Measurements from ENCODE around the gene PIP4K2A. TPM values are rescaled to one million over a fixed set of nuclear protein-coding genes. Genes with fewer than 3 reads are reported as not detected.

Gene PIP4K2A
- polyA plus RNA-seq, 4 donors: 22.4 to 30.0 (median 26.6) TPM

GRCh38 chr10:22643775-22644174, 70.6 kb downstream of the PIP4K2A start:
- no peak for DNase-seq (ENCODE audit: low read depth in 4 of 4, low spot score in 3 of 4)

GRCh38 chr10:22643116-22643515, 71.3 kb downstream of the PIP4K2A start:
- no peak for DNase-seq (ENCODE audit: low read depth in 4 of 4, low spot score in 3 of 4)

GRCh38 chr10:22641743-22642142, 72.6 kb downstream of the PIP4K2A start:
- no peak for DNase-seq (ENCODE audit: low read depth in 4 of 4, low spot score in 3 of 4)

- no peak for DNase-seq (ENCODE audit: low read depth in 4 of 4, low spot score in 3 of 4)
Observed at GRCh38 chr10:22640359-22640758, 74.0 kb downstream of the PIP4K2A start.

GRCh38 chr10:22638863-22639262, 75.5 kb downstream of the PIP4K2A start:
- no peak for DNase-seq (ENCODE audit: low read depth in 4 of 4, low spot score in 3 of 4)

- no peak for DNase-seq (ENCODE audit: low read depth in 4 of 4, low spot score in 3 of 4)
Observed at GRCh38 chr10:22637491-22637890, 76.9 kb downstream of the PIP4K2A start.

GRCh38 chr10:22635650-22636049, 78.7 kb downstream of the PIP4K2A start:
- no peak for DNase-seq (ENCODE audit: low read depth in 4 of 4, low spot score in 3 of 4)

GRCh38 chr10:22634606-22635459, 79.5 kb downstream of the PIP4K2A start:
- DNase-seq (ENCODE audit: low read depth in 4 of 4, low spot score in 3 of 4): no peak

GRCh38 chr10:22634093-22634492, 80.3 kb downstream of the PIP4K2A start:
- no peak for DNase-seq (ENCODE audit: low read depth in 4 of 4, low spot score in 3 of 4)

GRCh38 chr10:22633528-22633927, 80.8 kb downstream of the PIP4K2A start:
- DNase-seq (ENCODE audit: low read depth in 4 of 4, low spot score in 3 of 4): no peak

- DNase-seq (ENCODE audit: low read depth in 4 of 4, low spot score in 3 of 4): no peak
Observed at GRCh38 chr10:22633106-22633505, 81.3 kb downstream of the PIP4K2A start.

- DNase-seq (ENCODE audit: low read depth in 4 of 4, low spot score in 3 of 4): no peak
Observed at GRCh38 chr10:22631646-22632278, 82.6 kb downstream of the PIP4K2A start.

GRCh38 chr10:22631185-22631584, 83.2 kb downstream of the PIP4K2A start:
- DNase-seq (ENCODE audit: low read depth in 4 of 4, low spot score in 3 of 4): no peak

GRCh38 chr10:22630234-22631174, 83.9 kb downstream of the PIP4K2A start:
- no peak for DNase-seq (ENCODE audit: low read depth in 4 of 4, low spot score in 3 of 4)

- no peak for DNase-seq (ENCODE audit: low read depth in 4 of 4, low spot score in 3 of 4)
Observed at GRCh38 chr10:22629852-22630233, 84.5 kb downstream of the PIP4K2A start.

GRCh38 chr10:22629126-22629525, 85.3 kb downstream of the PIP4K2A start:
- DNase-seq (ENCODE audit: low read depth in 4 of 4, low spot score in 3 of 4): no peak

- no peak for DNase-seq (ENCODE audit: low read depth in 4 of 4, low spot score in 3 of 4)
Observed at GRCh38 chr10:22628309-22628708, 86.1 kb downstream of the PIP4K2A start.

- no peak for DNase-seq (ENCODE audit: low read depth in 4 of 4, low spot score in 3 of 4)
Observed at GRCh38 chr10:22626784-22627183, 87.6 kb downstream of the PIP4K2A start.

- no peak for DNase-seq (ENCODE audit: low read depth in 4 of 4, low spot score in 3 of 4)
Observed at GRCh38 chr10:22625516-22626290, 88.7 kb downstream of the PIP4K2A start.

- DNase-seq (ENCODE audit: low read depth in 4 of 4, low spot score in 3 of 4): no peak
Observed at GRCh38 chr10:22624287-22624738, 90.1 kb downstream of the PIP4K2A start.

All from right renal pelvis (tissue), 4 donors.